Measurements from ENCODE around the gene TSPY9. TPM values are rescaled to one million over a fixed set of nuclear protein-coding genes. Genes with fewer than 3 reads are reported as not detected.
"Not testable (repeated sequence)": the region's sequence is repeated elsewhere in the genome, so short reads cannot be mapped to it uniquely, and the experiment has no call there.

TSPY9 gene
- not detected in 2 replicates for total RNA-seq

GRCh38 chrY:9486967-9487366, at the start of gene TSPY9:
TSS of gene TSPY9 (plus strand) at chrY:9487267. CDS start at chrY:9487313, 46 bp downstream.
- intact Hi-C loops (cut with micrococcal nuclease), result not testable (repeated sequence)

- intact Hi-C loops (cut with micrococcal nuclease), result not testable (repeated sequence)
Observed at GRCh38 chrY:9466655-9467054, 20.4 kb upstream of the TSPY9 start, which contains the start of gene TSPY1. TSS of gene TSPY1 (plus strand) at chrY:9466955. CDS start at chrY:9467001, 46 bp downstream.

GRCh38 chrY:9504396-9504795, 17.3 kb downstream of the TSPY9 start:
- intact Hi-C loops (cut with micrococcal nuclease), result not testable (repeated sequence)

- intact Hi-C loops (cut with micrococcal nuclease), result not testable (repeated sequence)
Observed at GRCh38 chrY:9516287-9516686, 29.2 kb downstream of the TSPY9 start.

- intact Hi-C loops (cut with micrococcal nuclease), result not testable (repeated sequence)
Observed at GRCh38 chrY:9527580-9527979, 40.5 kb downstream of the TSPY9 start, which contains the start of gene TSPY10. TSS of gene TSPY10 (plus strand) at chrY:9527880. CDS start at chrY:9527926, 46 bp downstream.

Other genes starting within 250 kb of the TSPY9 start
- not detected in 2 replicates for gene TSPY4, start 149.8 kb upstream of the TSPY9 start, total RNA-seq
- gene TSPY8, start 129.5 kb upstream of the TSPY9 start, total RNA-seq, result not detected in 2 replicates
- gene TSPY3, start 88.8 kb upstream of the TSPY9 start, total RNA-seq, result not detected in 2 replicates
- gene TSPY1, start 20.3 kb upstream of the TSPY9 start, total RNA-seq, result not detected in 2 replicates
- gene TSPY10, start 40.6 kb downstream of the TSPY9 start, total RNA-seq, result not detected in 2 replicates